SK-N-SH treated with all-trans-retinoic acid at 6 μM for 48 hours (cell line): ENCODE results near the gene NSG1.

Experiments
- ATAC-seq: fragments of 200-7000 bp; cut with Tn5 transposase; 3 replicates; pipeline ENCODE4 v1.9.1; 2020; ENCODE audit warnings: mild to moderate bottlenecking, moderate library complexity
- ARNTL ChIP-seq: fragments of 450-650 bp; formaldehyde crosslinking; IDR thresholded peaks from 2 replicates; pipeline ENCODE4 v1.5.0; 2020; ENCODE audit warnings: low read depth, mild to moderate bottlenecking, moderate library complexity, borderline replicate concordance
- BACH2 ChIP-seq: fragments of 250-450 bp; sonication (Bioruptor Pico); IDR thresholded peaks from 2 replicates; pipeline ENCODE4 v1.9.0; 2021; ENCODE audit warnings: mild to moderate bottlenecking, borderline replicate concordance
- CREB5 ChIP-seq: fragments of 250-450 bp; sonication (Bioruptor Pico); IDR thresholded peaks from 2 replicates; pipeline ENCODE4 v1.5.1; 2020; ENCODE audit warnings: low read depth, mild to moderate bottlenecking, moderate library complexity
- CSDC2 ChIP-seq: fragments of 250-450 bp; sonication (Bioruptor Pico); IDR thresholded peaks from 2 replicates; pipeline ENCODE4 v1.5.0; 2020; ENCODE audit warnings: mild to moderate bottlenecking, moderate library complexity
- CSRNP3 ChIP-seq: fragments of 250-450 bp; sonication (Bioruptor Pico); IDR thresholded peaks from 2 replicates; pipeline ENCODE4 v1.5.1; 2021; ENCODE audit warnings: mild to moderate bottlenecking, moderate library complexity
- ESRRG ChIP-seq: fragments of 250-450 bp; sonication (Bioruptor Pico); IDR thresholded peaks from 2 replicates; pipeline ENCODE4 v1.6.1; 2021; ENCODE audit warnings: mild to moderate bottlenecking
- GLIS3 ChIP-seq: fragments of 250-450 bp; sonication (Bioruptor Pico); IDR thresholded peaks from 2 replicates; pipeline ENCODE4 v1.5.0; 2020; ENCODE audit warnings: mild to moderate bottlenecking, moderate library complexity
- ISL1 ChIP-seq: fragments of 250-450 bp; sonication (Bioruptor Pico); IDR thresholded peaks from 2 replicates; pipeline ENCODE4 v2.1.2; 2022; ENCODE audit warnings: mild to moderate bottlenecking, moderate library complexity
- PATZ1 ChIP-seq: fragments of 250-450 bp; sonication (Bioruptor Pico); IDR thresholded peaks from 2 replicates; pipeline ENCODE4 v1.8.0; 2020; ENCODE audit warnings: mild to moderate bottlenecking, moderate library complexity, borderline replicate concordance
- POU6F1 ChIP-seq: fragments of 250-450 bp; sonication (Bioruptor Pico); IDR thresholded peaks from 2 replicates; pipeline ENCODE4 v1.8.0; 2021; ENCODE audit warnings: low read depth, mild to moderate bottlenecking, moderate library complexity, borderline replicate concordance
- PPARA ChIP-seq: fragments of 250-450 bp; sonication (Bioruptor Pico); IDR thresholded peaks from 2 replicates; pipeline ENCODE4 v1.5.0; 2020; ENCODE audit warnings: mild to moderate bottlenecking, borderline replicate concordance
- RARB ChIP-seq: fragments of 250-450 bp; sonication (Bioruptor Pico); IDR thresholded peaks from 2 replicates; pipeline ENCODE4 v1.8.0; 2021; ENCODE audit warnings: mild to moderate bottlenecking, moderate library complexity
- SNAI2 ChIP-seq: fragments of 250-450 bp; sonication (Bioruptor Pico); IDR thresholded peaks from 2 replicates; pipeline ENCODE4 v1.5.0; 2020; ENCODE audit warnings: mild to moderate bottlenecking, moderate library complexity
- TCF4 ChIP-seq: fragments of 250-450 bp; sonication (Bioruptor Pico); IDR thresholded peaks from 2 replicates; pipeline ENCODE4 v1.8.0; 2021; ENCODE audit warnings: mild to moderate bottlenecking, moderate library complexity, borderline replicate concordance
- TOX ChIP-seq: fragments of 250-450 bp; sonication (Bioruptor Pico); IDR thresholded peaks from 2 replicates; pipeline ENCODE4 v1.8.0; 2021; ENCODE audit warnings: mild to moderate bottlenecking, moderate library complexity, borderline replicate concordance
- TSHZ2 ChIP-seq: fragments of 250-450 bp; sonication (Bioruptor Pico); IDR thresholded peaks from 2 replicates; pipeline ENCODE4 v1.5.0; 2020; ENCODE audit warnings: mild to moderate bottlenecking, moderate library complexity
- ZC3H10 ChIP-seq: fragments of 250-450 bp; sonication (Bioruptor Pico); IDR thresholded peaks from 2 replicates; pipeline ENCODE4 v1.5.1; 2021; ENCODE audit warnings: mild to moderate bottlenecking, moderate library complexity
- ZFP3 ChIP-seq: fragments of 250-450 bp; sonication (Bioruptor Pico); IDR thresholded peaks from 2 replicates; pipeline ENCODE4 v1.5.0; 2020; ENCODE audit warnings: mild to moderate bottlenecking, moderate library complexity
- ZFP30 ChIP-seq: fragments of 450-650 bp; formaldehyde crosslinking; IDR thresholded peaks from 2 replicates; pipeline ENCODE4 v1.5.0; 2022; ENCODE audit warnings: mild to moderate bottlenecking, moderate library complexity
- ZNF565 ChIP-seq: fragments of 450-650 bp; formaldehyde crosslinking; conservative IDR thresholded peaks from 2 replicates; pipeline ENCODE4 v1.5.0; 2020; ENCODE audit warnings: low read depth, mild to moderate bottlenecking, moderate library complexity
- ZNF70 ChIP-seq: fragments of 450-650 bp; formaldehyde crosslinking; IDR thresholded peaks from 2 replicates; pipeline ENCODE4 v1.5.0; 2020; ENCODE audit warnings: mild to moderate bottlenecking, moderate library complexity
- ZNF8 ChIP-seq: fragments of 450-650 bp; formaldehyde crosslinking; IDR thresholded peaks from 2 replicates; pipeline ENCODE4 v1.5.0; 2020; ENCODE audit warnings: mild to moderate bottlenecking, moderate library complexity

NSG1 gene

GRCh38 chr4:4387531-4388310 lies 819 bp downstream of the NSG1 start:
- TF ChIP-seq ZNF70 (no peak), ZC3H10 (CRISPR knock-in tag) (no peak), PATZ1 (CRISPR knock-in tag) (no peak), TSHZ2 (CRISPR knock-in tag) (no peak), ZFP30 (CRISPR knock-in tag) (no peak), RARB (CRISPR knock-in tag) (no peak), ZNF8 (no peak), CSRNP3 (no peak), ARNTL (CRISPR knock-in tag) (no peak), POU6F1 (no peak), CREB5 (no peak), SNAI2 (no peak), TCF4 (CRISPR knock-in tag) (no peak), BACH2 (CRISPR knock-in tag) (no peak), CSDC2 (no peak), PPARA (no peak), ZFP3 (CRISPR knock-in tag) (no peak), ISL1 (no peak)
- TF ChIP-seq, all 23 proteins: peak for 0
- no peak for ATAC-seq

- no peak for TF ChIP-seq ZNF565 (CRISPR knock-in tag)
- no peak for TF ChIP-seq ZC3H10 (CRISPR knock-in tag)
- TF ChIP-seq ZNF8, result no peak
- TF ChIP-seq ISL1, result no peak
- no peak for TF ChIP-seq PATZ1 (CRISPR knock-in tag)
- TF ChIP-seq TSHZ2 (CRISPR knock-in tag), result no peak
- no peak for TF ChIP-seq ESRRG
- no peak for TF ChIP-seq POU6F1
- TF ChIP-seq ZFP30 (CRISPR knock-in tag), result no peak
- TF ChIP-seq TCF4 (CRISPR knock-in tag), result no peak
- TF ChIP-seq BACH2 (CRISPR knock-in tag), result no peak
- TF ChIP-seq CSDC2, result no peak
- no peak for TF ChIP-seq ZFP3 (CRISPR knock-in tag)
- TF ChIP-seq RARB (CRISPR knock-in tag), result no peak
- no peak for TF ChIP-seq TOX (CRISPR knock-in tag)
- no peak for TF ChIP-seq GLIS3 (CRISPR knock-in tag)
- no peak for TF ChIP-seq ARNTL (CRISPR knock-in tag)
- TF ChIP-seq, all 23 proteins: peak for 0
- ATAC-seq, result no peak
These were observed 1.4 kb downstream of the NSG1 start for GRCh38 chr4:4388311-4388790.
